ENCODE results near the gene SLC16A10. TPM values are rescaled to one million over a fixed set of nuclear protein-coding genes. Genes with fewer than 3 reads are reported as not detected.

SLC16A10 gene
- total RNA-seq, 2 donors from 2014 or later = 24.4 to 32.4 TPM

DNA sequence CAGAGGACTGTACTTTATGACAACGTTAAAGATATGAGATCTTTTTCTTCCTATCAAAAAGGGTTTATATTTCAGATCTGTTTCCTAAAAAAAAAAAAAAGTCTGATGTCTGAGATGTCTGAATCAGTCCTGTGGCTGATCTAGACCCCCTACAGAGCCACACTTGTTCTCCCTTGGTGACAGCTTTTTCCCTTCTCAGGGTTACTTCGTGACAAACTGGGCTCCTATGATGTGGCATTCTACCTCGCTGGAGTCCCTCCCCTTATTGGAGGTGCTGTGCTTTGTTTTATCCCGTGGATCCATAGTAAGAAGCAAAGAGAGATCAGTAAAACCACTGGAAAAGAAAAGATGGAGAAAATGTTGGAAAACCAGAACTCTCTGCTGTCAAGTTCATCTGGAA is 134.5 kb downstream of the SLC16A10 start:
- ATAC-seq (ENCODE audit: insufficient number of reproducible peaks, low FRiP score, low read depth) = no peak
- TF ChIP-seq, protein P1, sequence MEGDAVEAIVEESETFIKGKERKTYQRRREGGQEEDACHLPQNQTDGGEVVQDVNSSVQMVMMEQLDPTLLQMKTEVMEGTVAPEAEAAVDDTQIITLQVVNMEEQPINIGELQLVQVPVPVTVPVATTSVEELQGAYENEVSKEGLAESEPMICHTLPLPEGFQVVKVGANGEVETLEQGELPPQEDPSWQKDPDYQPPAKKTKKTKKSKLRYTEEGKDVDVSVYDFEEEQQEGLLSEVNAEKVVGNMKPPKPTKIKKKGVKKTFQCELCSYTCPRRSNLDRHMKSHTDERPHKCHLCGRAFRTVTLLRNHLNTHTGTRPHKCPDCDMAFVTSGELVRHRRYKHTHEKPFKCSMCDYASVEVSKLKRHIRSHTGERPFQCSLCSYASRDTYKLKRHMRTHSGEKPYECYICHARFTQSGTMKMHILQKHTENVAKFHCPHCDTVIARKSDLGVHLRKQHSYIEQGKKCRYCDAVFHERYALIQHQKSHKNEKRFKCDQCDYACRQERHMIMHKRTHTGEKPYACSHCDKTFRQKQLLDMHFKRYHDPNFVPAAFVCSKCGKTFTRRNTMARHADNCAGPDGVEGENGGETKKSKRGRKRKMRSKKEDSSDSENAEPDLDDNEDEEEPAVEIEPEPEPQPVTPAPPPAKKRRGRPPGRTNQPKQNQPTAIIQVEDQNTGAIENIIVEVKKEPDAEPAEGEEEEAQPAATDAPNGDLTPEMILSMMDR (IDR thresholded peaks at IDR 0.05) = no peak
- Histone ChIP-seq H3K27ac (peak overlapping the region; percentile 19 to 24), H3K36me3 (no peaks in the 10 kb centered on the region), H3K9me3 (no peaks in the 10 kb centered on the region), H3K4me3 (no peak overlapping the region), H3K4me1 (ENCODE audit: control insufficient read depth in 1 of 2, low read depth in 2 of 2) (peaks cover 7 to 49% of the 10 kb centered on the region in 2 donors), H3K27me3 (replicated peaks; ENCODE audit: insufficient read depth) (no peaks in the 10 kb centered on the region)
- DNase-seq (ENCODE audit: low spot score) = no peak

DNA sequence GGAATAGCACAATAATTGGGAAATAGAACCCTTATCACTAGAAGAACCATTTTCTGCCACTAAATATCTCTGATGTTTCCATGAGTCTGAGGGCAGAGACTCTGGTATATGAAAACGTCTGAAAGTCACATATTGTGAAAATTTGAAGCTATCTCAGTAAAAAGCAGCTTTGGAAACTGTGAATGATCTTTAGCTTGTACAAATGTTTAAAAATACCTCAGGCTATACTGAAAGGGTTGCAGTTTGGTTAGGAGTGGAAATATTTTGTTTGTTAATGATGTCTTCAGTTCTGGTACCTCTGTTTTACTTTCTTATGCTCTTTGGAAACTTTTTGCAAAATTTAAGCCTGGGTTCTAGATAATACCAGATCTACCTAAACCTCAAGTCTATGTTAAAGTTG is 135.0 kb downstream of the SLC16A10 start:
- Histone ChIP-seq H3K27ac (peak overlapping the region; percentile 19 to 24), H3K27me3 (replicated peaks; ENCODE audit: insufficient read depth) (no peaks in the 10 kb centered on the region), H3K4me3 (no peak overlapping the region), H3K36me3 (no peaks in the 10 kb centered on the region), H3K9me3 (no peaks in the 10 kb centered on the region), H3K4me1 (ENCODE audit: control insufficient read depth in 1 of 2, low read depth in 2 of 2) (peaks cover 7 to 49% of the 10 kb centered on the region in 2 donors)
- TF ChIP-seq, protein P1 (IDR thresholded peaks at IDR 0.05) = no peak
- DNase-seq (ENCODE audit: low spot score) = no peak
- ATAC-seq (ENCODE audit: insufficient number of reproducible peaks, low FRiP score, low read depth) = no peak

DNA sequence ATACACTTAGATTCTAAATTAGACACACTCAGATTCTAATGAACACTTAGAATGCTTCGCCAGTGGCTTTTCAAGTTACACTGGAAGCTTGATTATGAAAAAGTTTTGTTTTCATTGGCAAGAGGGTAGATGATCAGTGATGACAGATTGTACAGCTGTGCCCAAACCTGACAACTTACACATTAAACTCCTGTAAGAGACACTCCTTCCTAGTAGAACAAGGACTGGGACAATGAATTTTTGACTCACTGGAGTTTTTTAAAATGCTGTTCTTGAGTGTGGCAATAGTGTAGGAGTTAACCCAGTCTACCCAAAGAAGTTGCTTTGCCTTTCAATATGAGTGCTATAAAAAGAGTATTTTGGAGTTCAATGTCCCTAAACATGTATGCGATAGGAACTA is 140.8 kb downstream of the SLC16A10 start:
- Histone ChIP-seq H3K27ac (peak overlapping the region; percentile 52 to 56), H3K4me1 (ENCODE audit: control insufficient read depth in 1 of 2, low read depth in 2 of 2) (peaks cover 33 to 59% of the 10 kb centered on the region in 2 donors), H3K27me3 (replicated peaks; ENCODE audit: insufficient read depth) (no peaks in the 10 kb centered on the region), H3K4me3 (no peak overlapping the region), H3K36me3 (no peaks in the 10 kb centered on the region), H3K9me3 (no peaks in the 10 kb centered on the region)
- ATAC-seq (ENCODE audit: insufficient number of reproducible peaks, low FRiP score, low read depth) = no peak
- TF ChIP-seq, protein P1 (IDR thresholded peaks at IDR 0.05) = no peak
- no peak for DNase-seq (ENCODE audit: low spot score)

DNA sequence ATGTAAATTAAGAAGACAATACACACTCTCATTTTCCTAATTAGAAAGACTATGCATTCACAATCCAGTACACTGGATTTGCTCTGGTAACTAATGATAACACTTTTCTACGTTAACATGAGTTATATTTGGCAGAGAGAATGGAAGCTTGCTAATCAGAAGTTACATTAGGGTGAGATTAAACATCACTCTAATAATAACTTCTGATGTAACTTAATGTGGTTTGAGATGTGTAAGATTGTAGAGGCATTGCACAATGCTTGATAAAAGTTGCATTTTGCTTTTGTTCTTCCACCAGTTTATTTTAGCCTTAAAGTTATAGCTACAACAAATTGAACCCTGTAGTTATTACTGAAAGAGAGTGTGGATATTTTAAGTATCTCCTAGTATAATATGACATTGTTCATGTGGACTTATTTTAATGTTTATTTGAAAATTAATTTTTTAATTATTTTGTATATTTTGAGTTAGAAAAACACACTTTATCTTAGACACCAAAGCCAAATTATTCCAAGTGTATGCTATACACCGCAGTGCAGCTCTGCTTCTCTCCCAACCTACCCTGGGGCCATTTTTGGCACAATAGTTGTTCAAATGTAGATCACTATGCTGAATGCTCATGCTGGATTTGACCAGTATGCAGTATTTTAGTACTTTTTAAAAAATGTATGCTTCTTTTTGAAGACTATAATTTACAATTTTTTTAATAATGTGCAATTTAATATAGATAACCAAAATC is 143.2 kb downstream of the SLC16A10 start:
- ATAC-seq (ENCODE audit: insufficient number of reproducible peaks, low FRiP score, low read depth) (peak; percentile 76), DNase-seq (ENCODE audit: low spot score) (no peak)
- TF ChIP-seq, protein P1 (IDR thresholded peaks at IDR 0.05) = no peak
- Histone ChIP-seq H3K4me3 (no peak overlapping the region), H3K4me1 (ENCODE audit: control insufficient read depth in 1 of 2, low read depth in 2 of 2) (peaks cover 26 to 37% of the 10 kb centered on the region in 2 donors), H3K27ac (peak overlapping the region; percentile 35 to 52), H3K27me3 (replicated peaks; ENCODE audit: insufficient read depth) (no peaks in the 10 kb centered on the region), H3K9me3 (no peaks in the 10 kb centered on the region), H3K36me3 (no peaks in the 10 kb centered on the region)

DNA sequence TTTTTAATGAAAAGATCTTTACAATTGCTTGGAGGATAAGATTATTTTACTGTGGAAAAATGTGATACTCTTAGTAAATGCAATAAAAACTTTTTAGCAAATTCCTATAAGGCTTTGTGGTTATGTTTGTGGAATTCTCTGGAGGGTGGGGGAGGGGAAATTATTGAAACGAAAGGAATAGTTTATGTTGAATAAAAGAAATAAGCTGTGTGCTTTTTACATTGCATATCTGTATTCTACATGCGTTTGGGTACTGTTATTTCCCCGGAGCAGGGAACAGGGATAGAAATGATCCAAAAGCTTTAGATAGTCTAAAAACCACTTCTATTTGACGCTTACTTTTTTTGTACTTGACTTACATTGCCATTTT is 143.8 kb downstream of the SLC16A10 start:
- ATAC-seq (ENCODE audit: insufficient number of reproducible peaks, low FRiP score, low read depth) (no peak), DNase-seq (ENCODE audit: low spot score) (no peak)
- no peaks in the 10 kb centered on the region for H3K36me3 ChIP-seq
- no peak overlapping the region for H3K4me3 ChIP-seq
- H3K4me1 ChIP-seq (ENCODE audit: control insufficient read depth in 1 of 2, low read depth in 2 of 2) = peaks cover 26 to 37% of the 10 kb centered on the region in 2 donors
- no peaks in the 10 kb centered on the region for H3K27me3 ChIP-seq (replicated peaks; ENCODE audit: insufficient read depth)
- H3K27ac ChIP-seq = no peak overlapping the region
- TF ChIP-seq, protein P1 (IDR thresholded peaks at IDR 0.05) = no peak
- no peaks in the 10 kb centered on the region for H3K9me3 ChIP-seq

All from thoracic aorta (tissue), 2 donors.